H1 (cell line): ENCODE measurements around the gene GPR68. TPM values are rescaled to one million over a fixed set of nuclear protein-coding genes. Genes with fewer than 3 reads are reported as not detected.

Source experiments
- CTCF ChIA-PET: fragments of 300-600 bp; sonication (Branson Sonifier 250); formaldehyde crosslinking; loops from one replicate; lab custom pipeline; 2021; ENCODE audit not compliant: partially characterized antibody; lab: Charles Lee
- POLR2A ChIA-PET: fragments of 300-600 bp; sonication (Branson Sonifier 250); formaldehyde crosslinking; loops from one replicate; lab custom pipeline; 2021; ENCODE audit warnings: inconsistent platforms; ENCODE audit not compliant: partially characterized antibody; lab: Charles Lee
- DNase-seq, 2 experiments: peaks; one replicate each; pipeline versions ENCODE4 v3.0.0 to v3.0.0-alpha.2; 2010 to 2022; ENCODE audit warnings: low spot score in 2 of 2, low read depth in 1 of 2, mixed read lengths in 1 of 2
- FAIRE-seq: peaks from 2 replicates; lab custom pipeline; 2011; peaks lifted over from hg19 to GRCh38; lab: Jason Lieb, UNC
- H2AFZ ChIP-seq: 2 replicates; pipeline ENCODE4 v1.8.1; 2012; ENCODE audit warnings: low read length, inconsistent platforms
- H2AK5ac ChIP-seq: 2 replicates; pipeline ENCODE4 v1.6.1; 2013; ENCODE audit warnings: low read depth, low read length
- H2BK120ac ChIP-seq: replicated peaks from 2 replicates; pipeline ENCODE3; 2013; ENCODE audit warnings: low read depth, low read length, inconsistent platforms
- H2BK12ac ChIP-seq: 2 replicates; pipeline ENCODE4 v1.6.1; 2013; ENCODE audit warnings: low read depth, low read length
- H2BK15ac ChIP-seq: 2 replicates; pipeline ENCODE4 v1.6.1; 2013; ENCODE audit warnings: low read length
- H2BK20ac ChIP-seq: 2 replicates; pipeline ENCODE4 v1.6.1; 2013; ENCODE audit warnings: low read length
- H2BK5ac ChIP-seq: 2 replicates; pipeline ENCODE4 v1.6.1; 2013; ENCODE audit warnings: low read depth, low read length
- H3K14ac ChIP-seq: 2 replicates; pipeline ENCODE4 v1.6.1; 2013; ENCODE audit warnings: inconsistent platforms; ENCODE audit not compliant: insufficient read length
- H3K18ac ChIP-seq: 2 replicates; pipeline ENCODE4 v1.6.1; 2013; ENCODE audit warnings: low read length; ENCODE audit errors: extremely low read depth
- H3K23ac ChIP-seq: 2 replicates; pipeline ENCODE4 v1.6.1; 2013; ENCODE audit warnings: inconsistent platforms; ENCODE audit not compliant: insufficient read length
- H3K23me2 ChIP-seq: 2 replicates; pipeline ENCODE4 v1.6.1; 2013; ENCODE audit warnings: low read depth, low read length
- H3K27ac ChIP-seq: 2 replicates; pipeline ENCODE4 v1.6.1; 2011; ENCODE audit warnings: low read depth, low read length, inconsistent platforms
- H3K27me3 ChIP-seq, 4 experiments: replicated peaks in 1 of 4; 1 replicate in 1 of 4; 2 replicates in 3 of 4; pipeline versions ENCODE4 v1.6.1 to v1.8.1; 2011 to 2013; ENCODE audit warnings: low read length in 3 of 4, mild to moderate bottlenecking in 3 of 4, inconsistent platforms in 2 of 4, mixed read lengths in 2 of 4, moderate library complexity in 1 of 4; ENCODE audit not compliant: control insufficient read depth in 3 of 4, insufficient read depth in 3 of 4; ENCODE audit errors: extremely low read depth in 1 of 4
- H3K36me3 ChIP-seq, 4 experiments: 2 replicates each; pipeline versions ENCODE4 v1.6.1 to v1.8.1; 2011 to 2013; ENCODE audit warnings: mild to moderate bottlenecking in 4 of 4, low read length in 3 of 4, moderate library complexity in 2 of 4, control low read depth in 1 of 4, inconsistent platforms in 1 of 4; ENCODE audit not compliant: insufficient read depth in 4 of 4, control insufficient read depth in 2 of 4
- H3K4ac ChIP-seq: replicated peaks from 2 replicates; pipeline ENCODE3; 2013; ENCODE audit warnings: low read length, low read depth, mixed read lengths, inconsistent platforms; ENCODE audit not compliant: insufficient read length
- H3K4me1 ChIP-seq, 4 experiments: replicated peaks in 1 of 4; 1 replicate in 1 of 4; 2 replicates in 3 of 4; pipeline versions ENCODE4 v1.6.1 to v1.8.1; 2011 to 2013; ENCODE audit warnings: low read length in 3 of 4, inconsistent platforms in 2 of 4, mixed read lengths in 1 of 4; ENCODE audit not compliant: insufficient read depth in 4 of 4, control insufficient read depth in 3 of 4
- H3K4me2 ChIP-seq, 2 experiments: 2 replicates each; pipeline versions ENCODE4 v1.6.1 to v1.8.1; 2011 to 2013; ENCODE audit warnings: low read depth in 2 of 2, low read length in 2 of 2, control low read depth in 1 of 2, inconsistent platforms in 1 of 2, mild to moderate bottlenecking in 1 of 2; ENCODE audit not compliant: insufficient read depth in 1 of 2
- H3K4me3 ChIP-seq, 4 experiments: fragments of 200-600, 300-600 bp in 1 of 4; sonication (generic), shearing (Covaris generic), sonication (Bioruptor Twin) in 1 of 4; 2 replicates each; pipeline versions ENCODE4 v1.5.1 to v1.8.1; 2011 to 2016; ENCODE audit warnings: low read length in 4 of 4, low read depth in 3 of 4, control low read depth in 2 of 4, inconsistent platforms in 2 of 4, mild to moderate bottlenecking in 2 of 4, mixed read lengths in 1 of 4, moderate library complexity in 1 of 4; ENCODE audit not compliant: insufficient read depth in 2 of 4; ENCODE audit errors: extremely low read depth in 1 of 4
- H3K56ac ChIP-seq: replicated peaks from 2 replicates; pipeline ENCODE3; 2013; ENCODE audit warnings: low read depth, mild to moderate bottlenecking, mixed read lengths, low read length, inconsistent platforms; ENCODE audit not compliant: insufficient read length
- H3K79me1 ChIP-seq: 2 replicates; pipeline ENCODE4 v1.6.1; 2013; ENCODE audit warnings: low read depth, low read length, control low read depth
- H3K79me2 ChIP-seq, 2 experiments: 2 replicates each; pipeline versions ENCODE4 v1.6.1 to v1.8.1; 2012 to 2013; ENCODE audit warnings: low read length in 2 of 2, mild to moderate bottlenecking in 2 of 2, inconsistent platforms in 1 of 2; ENCODE audit not compliant: insufficient read depth in 2 of 2, control insufficient read depth in 1 of 2
- H3K9ac ChIP-seq, 4 experiments: replicated peaks in 1 of 4; 1 replicate in 1 of 4; 2 replicates in 3 of 4; pipeline versions ENCODE4 v1.6.1 to v1.8.1; 2011 to 2013; ENCODE audit warnings: low read depth in 3 of 4, low read length in 3 of 4, control low read depth in 2 of 4, mild to moderate bottlenecking in 2 of 4, moderate library complexity in 2 of 4, inconsistent platforms in 1 of 4; ENCODE audit errors: extremely low read depth in 1 of 4
- H3K9me3 ChIP-seq, 2 experiments: 2 replicates each; pipeline versions ENCODE4 v1.6.1 to v1.8.1; 2012 to 2013; ENCODE audit warnings: mild to moderate bottlenecking in 2 of 2, moderate library complexity in 2 of 2, control low read depth in 1 of 2, inconsistent platforms in 1 of 2, low read depth in 1 of 2, low read length in 1 of 2, mixed read lengths in 1 of 2; ENCODE audit not compliant: insufficient read depth in 2 of 2
- H4K20me1 ChIP-seq, 2 experiments: replicated peaks in 1 of 2; 2 replicates each; pipeline versions ENCODE3 to v1.8.1; 2011 to 2013; ENCODE audit warnings: inconsistent platforms in 2 of 2, low read length in 2 of 2, mild to moderate bottlenecking in 1 of 2; ENCODE audit not compliant: insufficient read depth in 2 of 2, control insufficient read depth in 1 of 2
- H4K5ac ChIP-seq: 2 replicates; pipeline ENCODE4 v1.6.1; 2013; ENCODE audit warnings: low read length, low read depth, mixed read lengths, inconsistent platforms; ENCODE audit not compliant: insufficient read length
- H4K8ac ChIP-seq: 2 replicates; pipeline ENCODE4 v1.8.0; 2013; ENCODE audit warnings: mild to moderate bottlenecking, moderate library complexity, low read length, inconsistent platforms; ENCODE audit not compliant: insufficient read depth; ENCODE audit errors: extremely low read depth
- H4K91ac ChIP-seq: replicated peaks from 2 replicates; pipeline ENCODE3; 2013; ENCODE audit warnings: low read length, mixed read lengths, inconsistent platforms; ENCODE audit not compliant: insufficient read length
- ATF2 ChIP-seq: IDR thresholded peaks from 2 replicates; pipeline ENCODE4 v1.6.1; 2012; ENCODE audit warnings: low read length, inconsistent platforms
- ATF3 ChIP-seq: IDR thresholded peaks from 2 replicates; pipeline ENCODE4 v1.6.1; 2011; ENCODE audit warnings: low read depth, mild to moderate bottlenecking, low read length; ENCODE audit not compliant: insufficient read depth
- EGR1 ChIP-seq: IDR thresholded peaks from 2 replicates; pipeline ENCODE4 v1.6.1; 2011; ENCODE audit warnings: low read depth, low read length, borderline replicate concordance
- EZH2 ChIP-seq: fragments of 200-600 bp; sonication (generic); IDR thresholded peaks from 2 replicates; pipeline ENCODE4 v1.7.1; 2012; ENCODE audit warnings: low read depth, mild to moderate bottlenecking, moderate library complexity, low read length, inconsistent platforms; ENCODE audit not compliant: severe bottlenecking
- HDAC2 ChIP-seq, 2 experiments: fragments of 300-600 bp in 1 of 2; sonication (generic) in 1 of 2; IDR thresholded peaks; 2 replicates each; pipeline ENCODE4 v1.6.1; 2011 to 2012; ENCODE audit warnings: low read depth in 2 of 2, low read length in 2 of 2, mild to moderate bottlenecking in 2 of 2, moderate library complexity in 2 of 2, borderline replicate concordance in 1 of 2, inconsistent platforms in 1 of 2
- MAX ChIP-seq: IDR thresholded peaks from 2 replicates; pipeline ENCODE4 v1.6.1; 2012; ENCODE audit warnings: inconsistent platforms
- NRF1 ChIP-seq: IDR thresholded peaks from 2 replicates; pipeline ENCODE4 v1.6.1; 2011; ENCODE audit warnings: mild to moderate bottlenecking, low read depth, low read length, improper control_type of control experiment
- SP1 ChIP-seq: IDR thresholded peaks from 2 replicates; pipeline ENCODE4 v1.6.1; 2011; ENCODE audit warnings: low read depth, low read length
- YY1 ChIP-seq: IDR thresholded peaks from 2 replicates; pipeline ENCODE4 v1.6.1; 2011; ENCODE audit warnings: low read depth, mild to moderate bottlenecking, low read length
- WGBS, 2 experiments: shearing (Covaris generic) in 1 of 2; methylation state at CpG; one replicate each; pipeline versions ENCODE4 v1.1.6 to v1.1.7; 2013 to 2015; ENCODE audit warnings: low lambda C conversion rate in 2 of 2, mixed read lengths in 2 of 2, inconsistent platforms in 1 of 2, low coverage in 1 of 2, missing lambda C conversion rate in 1 of 2; ENCODE audit not compliant: insufficient replicate concordance in 2 of 2, insufficient coverage in 1 of 2, insufficient read length in 1 of 2; ENCODE audit errors: extremely low coverage in 1 of 2, missing lambda C conversion rate in 1 of 2; 5-methylcytosine and 5-hydroxymethylcytosine counted together
- polyA plus RNA-seq, 7 experiments: library from polyadenylated mRNA; depleted of rRNA in 3 of 7; stranded (reverse) in 5 of 7; unstranded in 2 of 7; fragments of >200 nt in 5 of 7; fragments of 200-250 nt in 2 of 7; gene quantifications; 1 replicate in 5 of 7; 2 replicates in 1 of 7; 4 replicates in 1 of 7; pipeline versions ENCODE4 v1.2.1 to v1.2.3, GENCODE V29; 2011 to 2013; ENCODE audit warnings: missing spikeins in 2 of 7, mixed read lengths in 2 of 7
- total RNA-seq: library from RNA; stranded (reverse); fragmentation: NEBNext Ultra II Directional; extraction: Animal tissue kit (Norgen Biotek cat#: 25700); gene quantifications from 2 replicates; pipeline ENCODE4 v1.2.1, GENCODE V29; 2021

The GPR68 gene
- total and polyA plus RNA-seq, 2 of the 8 experiments (the other 6 are each of a cell fraction or from before 2014, with no cell fraction given), result 0.22 to 0.76 TPM

GRCh38 chr14:91267965-91268437 is 23.5 kb upstream of the GPR68 start:
- Histone ChIP-seq H4K20me1 (peaks cover 0 to 3% of the 10 kb centered on the region in 2 experiments), H3K18ac (no peak overlapping the region), H3K23me2 (peaks cover 10% of the 10 kb centered on the region; the same call in 1 of the 2 replicates), H3K36me3 (peaks cover 0 to 14% (median 1%) of the 10 kb centered on the region in 4 experiments; a peak in 3 of 8 replicates), H4K8ac (no peak overlapping the region), H3K14ac (no peak overlapping the region), H3K9me3 (no peaks in the 10 kb centered on the region), H3K4me3 (no peak overlapping the region), H3K4ac (no peak overlapping the region), H3K79me2 (no peaks in the 10 kb centered on the region), H4K91ac (no peak overlapping the region), H3K4me2 (no peak overlapping the region), H3K23ac (no peak overlapping the region), H2BK5ac (no peak overlapping the region), H3K9ac (no peak overlapping the region), H3K79me1 (no peaks in the 10 kb centered on the region), H2BK120ac (no peak overlapping the region), H3K56ac (no peak overlapping the region), H2BK12ac (no peak overlapping the region), H3K27ac (no peak overlapping the region), H3K27me3 (peaks cover 0 to 26% (median 21%) of the 10 kb centered on the region in 4 experiments; a peak in 6 of 7 replicates), H4K5ac (no peak overlapping the region), H3K4me1 (peaks cover 0 to 6% (median 1%) of the 10 kb centered on the region in 4 experiments; a peak in 6 of 7 replicates), H2AFZ (no peak overlapping the region), H2AK5ac (no peak overlapping the region), H2BK15ac (no peak overlapping the region), H2BK20ac (no peak overlapping the region)
- FAIRE-seq (no peak), DNase-seq (no peak)
- POLR2A ChIA-PET, result interaction anchor here (1.2 kb wide), 1 partner anchor 17 kb away, joined by 3 read pairs; no protein-coding TSS in a partner anchor
- WGBS, 2 experiments, result 91% methylated on average over 7 of the region's 7 CpGs; no CpG with 5 or more reads in 1 of the 2 experiments
- CTCF ChIA-PET, result interaction anchor here (1.6 to 7.3 kb wide), 5 partner anchors 10 to 92 kb away, joined by 6 to 57 read pairs (median 12); no protein-coding TSS in a partner anchor
- TF ChIP-seq MAX (no peak), EZH2 (no peak), ATF2 (no peak), SP1 (no peak), YY1 (no peak), NRF1 (no peak), HDAC2 (IDR thresholded peaks at IDR 0.05; ENCODE audit: borderline replicate concordance in 1 of 2, low read depth in 2 of 2, low read length in 2 of 2) (no peak), ATF3 (no peak), EGR1 (no peak)
